Measurements from ENCODE around the gene ABCC3. TPM values are rescaled to one million over a fixed set of nuclear protein-coding genes. Genes with fewer than 3 reads are reported as not detected.
"Not testable (repeated sequence)": the region's sequence is repeated elsewhere in the genome, so short reads cannot be mapped to it uniquely, and the experiment has no call there.

The ABCC3 gene
- total RNA-seq, 1 donor from 2014 or later: 6.3 TPM

GRCh38 chr17:50721194-50722010, 86.7 kb downstream of the ABCC3 start:
- peak overlapping the region; percentile 95 for H3K4me3 ChIP-seq (ENCODE audit: low read depth, low read length)
- DNase-seq (ENCODE audit: low read depth): no peak
- no peak for TF ChIP-seq CTCF (conservative IDR thresholded peaks at IDR 0.05; ENCODE audit: low read depth, low read length)

- peak overlapping the region; percentile 95 for H3K4me3 ChIP-seq (ENCODE audit: low read depth, low read length)
- no peak for TF ChIP-seq CTCF (conservative IDR thresholded peaks at IDR 0.05; ENCODE audit: low read depth, low read length)
- DNase-seq (ENCODE audit: low read depth): no peak
Measured at GRCh38 chr17:50722746-50723145, 88.1 kb downstream of the ABCC3 start.

- not testable (repeated sequence) for DNase-seq (ENCODE audit: low read depth); H3K4me3 ChIP-seq (ENCODE audit: low read depth, low read length)
Measured at GRCh38 chr17:50724622-50725021, 89.9 kb downstream of the ABCC3 start.

GRCh38 chr17:50725769-50726655, 91.3 kb downstream of the ABCC3 start:
- no peak for DNase-seq (ENCODE audit: low read depth)
- H3K4me3 ChIP-seq (ENCODE audit: low read depth, low read length): no peak overlapping the region
- TF ChIP-seq CTCF (conservative IDR thresholded peaks at IDR 0.05; ENCODE audit: low read depth, low read length): no peak

GRCh38 chr17:50728112-50728429, 93.4 kb downstream of the ABCC3 start:
- DNase-seq (ENCODE audit: low read depth): no peak
- no peak for TF ChIP-seq CTCF (conservative IDR thresholded peaks at IDR 0.05; ENCODE audit: low read depth, low read length)
- H3K4me3 ChIP-seq (ENCODE audit: low read depth, low read length): no peak overlapping the region

- no peak for TF ChIP-seq CTCF (conservative IDR thresholded peaks at IDR 0.05; ENCODE audit: low read depth, low read length)
- no peak for DNase-seq (ENCODE audit: low read depth)
- no peak overlapping the region for H3K4me3 ChIP-seq (ENCODE audit: low read depth, low read length)
Measured at GRCh38 chr17:50728881-50729765, 94.4 kb downstream of the ABCC3 start.

All from epithelial cell of proximal tubule (primary cell).